ENCODE measurements around the gene CNBP.

GRCh38 chr3:129181819-129182218, 1.9 kb downstream of the CNBP start:
- TF ChIP-seq EP300 (IDR thresholded peaks at IDR 0.05) = no peak
- no peak for TF ChIP-seq CTCF (IDR thresholded peaks at IDR 0.05)
- TF ChIP-seq POLR2A (IDR thresholded peaks at IDR 0.05) = no peak
- no peak for TF ChIP-seq POLR2AphosphoS5 (IDR thresholded peaks at IDR 0.05)
